CD8-positive, alpha-beta memory T cell (primary cell): ENCODE measurements around the gene MMP2. TPM values are rescaled to one million over a fixed set of nuclear protein-coding genes. Genes with fewer than 3 reads are reported as not detected.

Experiments used
- CTCF ChIA-PET: fragments of 350-600 bp; sonication (Branson Sonifier 250); formaldehyde crosslinking; loops from one replicate; lab custom pipeline; 2021; ENCODE audit warnings: antibody characterized with exemption; lab: Charles Lee
- POLR2A ChIA-PET: fragments of 350-600 bp; sonication (Branson Sonifier 250); formaldehyde crosslinking; loops from one replicate; lab custom pipeline; 2021; ENCODE audit warnings: antibody characterized with exemption; lab: Charles Lee
- DNase-seq, 5 donors: peaks; one replicate each; pipeline versions ENCODE4 v3.0.0 to v3.0.0-alpha.2; 2020 to 2022; ENCODE audit warnings: mixed read lengths in 1 of 5
- H3K27ac ChIP-seq: one replicate; pipeline ENCODE4 v1.7.0; 2013; ENCODE audit warnings: low read depth, mild to moderate bottlenecking, low read length, moderate library complexity
- H3K27me3 ChIP-seq: 2 replicates; pipeline ENCODE4 v1.7.0; 2013; ENCODE audit warnings: low read length, mild to moderate bottlenecking; ENCODE audit not compliant: insufficient read depth, poor library complexity, severe bottlenecking
- H3K36me3 ChIP-seq: 2 replicates; pipeline ENCODE4 v1.7.0; 2013; ENCODE audit warnings: mild to moderate bottlenecking, low read length, moderate library complexity; ENCODE audit not compliant: insufficient read depth
- H3K4me1 ChIP-seq: 2 replicates; pipeline ENCODE4 v1.7.0; 2013; ENCODE audit warnings: mild to moderate bottlenecking, low read length, moderate library complexity; ENCODE audit not compliant: insufficient read depth
- H3K4me3 ChIP-seq: 2 replicates; pipeline ENCODE4 v1.7.0; 2013; ENCODE audit warnings: mild to moderate bottlenecking, low read length
- H3K9me3 ChIP-seq: 2 replicates; pipeline ENCODE4 v1.7.0; 2013; ENCODE audit warnings: mild to moderate bottlenecking, low read length
- H3K27ac Mint-ChIP-seq, 8 donors: one replicate each; pipeline ENCODE4 v1.8.0; 2020 to 2021; ENCODE audit warnings: mixed read lengths in 8 of 8, mild to moderate bottlenecking in 6 of 8, inconsistent platforms in 3 of 8, moderate library complexity in 3 of 8
- H3K27me3 Mint-ChIP-seq, 2 donors: one replicate each; pipeline ENCODE4 v1.8.0; 2020 to 2021; ENCODE audit warnings: mixed read lengths in 2 of 2, mild to moderate bottlenecking in 1 of 2, moderate library complexity in 1 of 2
- H3K36me3 Mint-ChIP-seq, 3 donors: one replicate each; pipeline ENCODE4 v1.8.0; 2020 to 2021; ENCODE audit warnings: mixed read lengths in 3 of 3, inconsistent platforms in 1 of 3, mild to moderate bottlenecking in 1 of 3
- H3K4me1 Mint-ChIP-seq, 3 donors: one replicate each; pipeline ENCODE4 v1.8.0; 2020 to 2021; ENCODE audit warnings: mixed read lengths in 3 of 3, inconsistent platforms in 1 of 3, mild to moderate bottlenecking in 1 of 3
- H3K4me3 Mint-ChIP-seq, 7 donors: one replicate each; pipeline ENCODE4 v1.8.0; 2020 to 2021; ENCODE audit warnings: mixed read lengths in 7 of 7, mild to moderate bottlenecking in 6 of 7, moderate library complexity in 4 of 7, inconsistent platforms in 2 of 7
- H3K9me3 Mint-ChIP-seq, 5 donors: one replicate each; pipeline ENCODE4 v1.8.0; 2020 to 2022; ENCODE audit warnings: mixed read lengths in 5 of 5, mild to moderate bottlenecking in 3 of 5, moderate library complexity in 2 of 5, inconsistent platforms in 1 of 5
- polyA plus RNA-seq: library from polyadenylated mRNA; unstranded; fragments of 300-500 nt; fragmentation: Illumina TruSeq; gene quantifications from one replicate; pipeline ENCODE4 v1.2.3, GENCODE V29; 2021
- total RNA-seq, 2 experiments: library from RNA; stranded (reverse); gene quantifications; one replicate each; pipeline ENCODE4 v1.2.3, GENCODE V29; 2021

The MMP2 gene
- total and polyA plus RNA-seq, 3 experiments from 2014 or later = not detected

DNA sequence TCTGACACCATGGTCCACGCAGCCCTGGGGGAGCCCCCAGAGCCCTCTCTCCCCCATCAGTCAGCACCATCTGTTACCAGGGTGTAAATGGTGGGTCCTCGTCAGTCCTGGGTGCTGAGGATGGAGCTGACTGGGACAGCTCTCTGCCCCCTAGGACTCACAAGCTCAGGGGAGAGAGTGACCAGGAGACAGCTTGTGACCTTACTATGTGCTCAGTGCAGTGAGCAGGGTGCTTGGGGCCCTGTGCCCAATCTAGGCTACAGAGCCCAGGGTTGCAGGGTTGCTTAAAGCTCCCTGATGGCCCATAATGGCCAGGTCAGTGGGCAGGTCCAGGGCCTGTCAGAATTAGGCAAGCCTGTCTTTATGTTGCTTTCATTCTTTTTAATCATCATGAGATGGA, 11.3 kb downstream of the MMP2 start:
- Mint-ChIP-seq H3K9me3 (peaks cover 0 to 3% (median 0%) of the 10 kb centered on the region in 5 donors), H3K36me3 (no peaks in the 10 kb centered on the region), H3K4me3 (no peak overlapping the region), H3K27me3 (peaks cover 0 to 6% of the 10 kb centered on the region in 2 donors), H3K27ac (no peak overlapping the region), H3K4me1 (no peaks in the 10 kb centered on the region)
- no peaks in the 10 kb centered on the region for H3K4me1 ChIP-seq
- CTCF ChIA-PET = no interaction called here
- H3K27ac ChIP-seq = no peak overlapping the region
- no peak for DNase-seq
- H3K9me3 ChIP-seq = no peaks in the 10 kb centered on the region
- H3K27me3 ChIP-seq = no peaks in the 10 kb centered on the region
- H3K4me3 ChIP-seq = no peak overlapping the region
- no peaks in the 10 kb centered on the region for H3K36me3 ChIP-seq
- POLR2A ChIA-PET = no interaction called here

DNA sequence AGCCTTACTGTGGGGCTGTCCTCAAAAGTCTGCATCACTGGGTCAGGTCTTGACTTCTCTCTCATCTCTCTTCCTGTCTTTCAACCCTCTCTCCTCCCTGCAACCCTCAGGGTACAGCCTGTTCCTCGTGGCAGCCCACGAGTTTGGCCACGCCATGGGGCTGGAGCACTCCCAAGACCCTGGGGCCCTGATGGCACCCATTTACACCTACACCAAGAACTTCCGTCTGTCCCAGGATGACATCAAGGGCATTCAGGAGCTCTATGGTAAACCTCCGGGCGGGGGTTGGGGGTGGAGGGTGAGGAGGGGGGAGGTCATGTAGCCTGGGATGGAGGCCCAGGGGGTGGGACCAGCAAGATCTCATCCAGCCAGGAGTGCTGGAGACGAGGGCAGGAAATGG, 12.7 kb downstream of the MMP2 start:
- CTCF ChIA-PET = no interaction called here
- H3K4me3 Mint-ChIP-seq = no peak overlapping the region

GRCh38 chr16:55492756-55493380, 13.9 kb downstream of the MMP2 start:
- Mint-ChIP-seq H3K4me1 (no peaks in the 10 kb centered on the region), H3K27ac (no peak overlapping the region), H3K36me3 (no peaks in the 10 kb centered on the region), H3K4me3 (no peak overlapping the region), H3K9me3 (peaks cover 0 to 3% (median 0%) of the 10 kb centered on the region in 5 donors), H3K27me3 (peaks cover 10 to 12% of the 10 kb centered on the region in 2 donors)
- Histone ChIP-seq H3K4me1 (no peaks in the 10 kb centered on the region), H3K27ac (no peak overlapping the region), H3K36me3 (no peaks in the 10 kb centered on the region), H3K27me3 (no peaks in the 10 kb centered on the region), H3K9me3 (no peaks in the 10 kb centered on the region), H3K4me3 (no peak overlapping the region)
- ChIA-PET CTCF (no interaction called here), POLR2A (no interaction called here)
- DNase-seq = no peak

More for the DNA sequence above, 12.7 kb downstream of the MMP2 start:
- Histone ChIP-seq H3K4me3 (no peak overlapping the region), H3K9me3 (no peaks in the 10 kb centered on the region), H3K4me1 (no peaks in the 10 kb centered on the region), H3K27ac (no peak overlapping the region), H3K27me3 (no peaks in the 10 kb centered on the region), H3K36me3 (no peaks in the 10 kb centered on the region)
- POLR2A ChIA-PET = no interaction called here
- DNase-seq = no peak
- H3K4me1 Mint-ChIP-seq = no peaks in the 10 kb centered on the region
- H3K27me3 Mint-ChIP-seq = peaks cover 7 to 9% of the 10 kb centered on the region in 2 donors
- H3K36me3 Mint-ChIP-seq = no peaks in the 10 kb centered on the region
- H3K27ac Mint-ChIP-seq = no peak overlapping the region
- peaks cover 0 to 3% (median 0%) of the 10 kb centered on the region in 5 donors for H3K9me3 Mint-ChIP-seq

DNA sequence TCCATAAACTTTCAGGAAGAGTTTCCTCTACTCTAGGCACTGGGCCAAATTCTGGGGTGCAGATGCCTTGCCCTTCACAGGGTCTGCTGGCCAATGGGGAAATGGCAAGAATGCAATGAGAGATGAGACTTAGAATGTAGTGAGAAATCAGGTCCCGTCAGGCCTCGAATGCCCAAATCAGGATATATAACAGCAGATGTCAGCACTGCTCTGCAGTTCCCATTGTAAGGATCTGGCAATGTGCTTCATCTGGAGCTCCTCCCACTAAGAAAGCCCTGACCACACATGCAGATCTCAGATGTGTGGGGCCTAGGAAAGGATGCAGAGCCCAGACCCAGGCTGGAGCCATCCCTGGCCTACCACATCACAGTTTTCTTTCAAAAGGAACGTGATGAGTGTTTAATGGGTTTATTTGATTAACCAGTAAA, 16.0 kb downstream of the MMP2 start:
- H3K4me1 ChIP-seq = no peaks in the 10 kb centered on the region
- POLR2A ChIA-PET = no interaction called here
- DNase-seq = no peak

DNA sequence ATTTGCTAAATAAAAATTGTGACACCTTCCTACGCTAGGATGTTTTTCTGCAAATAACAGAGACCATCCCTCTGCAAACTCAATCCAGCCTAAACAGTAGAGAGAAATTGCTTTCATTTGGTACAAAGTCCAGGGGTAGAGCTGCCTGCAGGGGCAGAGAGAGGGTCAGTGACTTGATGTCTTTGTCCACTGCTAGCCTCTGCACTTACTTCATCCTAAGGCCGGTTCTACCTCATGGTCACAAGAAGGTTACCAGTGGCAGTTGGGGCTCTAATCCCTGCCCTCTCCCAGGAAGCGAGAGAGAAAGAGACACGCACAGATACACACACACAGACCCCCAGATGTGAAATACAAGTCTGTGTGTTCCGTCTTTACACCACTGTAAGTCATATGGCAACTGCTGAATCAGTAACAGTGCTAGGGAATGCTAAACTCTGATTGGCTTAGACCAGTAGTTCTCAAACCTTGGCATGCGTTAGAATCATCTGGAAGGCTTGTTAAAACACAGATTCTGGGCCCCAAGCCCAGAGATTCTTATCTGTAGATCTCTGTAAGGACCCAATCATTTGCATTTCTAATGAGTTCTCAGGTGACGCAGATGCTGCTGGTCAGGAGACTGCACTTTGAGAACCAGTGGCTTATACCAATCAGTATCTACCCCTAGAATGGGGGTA, 16.8 kb downstream of the MMP2 start:
- ChIA-PET POLR2A (no interaction called here), CTCF (no interaction called here)

More for the DNA sequence above, 16.0 kb downstream of the MMP2 start:
- Mint-ChIP-seq H3K9me3 (no peaks in the 10 kb centered on the region), H3K27ac (no peak overlapping the region), H3K4me3 (no peak overlapping the region), H3K36me3 (no peaks in the 10 kb centered on the region), H3K27me3 (peaks cover 12 to 14% of the 10 kb centered on the region in 2 donors), H3K4me1 (peaks cover 0 to 1% (median 0%) of the 10 kb centered on the region in 3 donors)
- H3K36me3 ChIP-seq = no peaks in the 10 kb centered on the region
- H3K4me3 ChIP-seq = no peak overlapping the region
- H3K9me3 ChIP-seq = no peaks in the 10 kb centered on the region
- H3K27me3 ChIP-seq = no peaks in the 10 kb centered on the region
- H3K27ac ChIP-seq = no peak overlapping the region
- CTCF ChIA-PET = no interaction called here

DNA sequence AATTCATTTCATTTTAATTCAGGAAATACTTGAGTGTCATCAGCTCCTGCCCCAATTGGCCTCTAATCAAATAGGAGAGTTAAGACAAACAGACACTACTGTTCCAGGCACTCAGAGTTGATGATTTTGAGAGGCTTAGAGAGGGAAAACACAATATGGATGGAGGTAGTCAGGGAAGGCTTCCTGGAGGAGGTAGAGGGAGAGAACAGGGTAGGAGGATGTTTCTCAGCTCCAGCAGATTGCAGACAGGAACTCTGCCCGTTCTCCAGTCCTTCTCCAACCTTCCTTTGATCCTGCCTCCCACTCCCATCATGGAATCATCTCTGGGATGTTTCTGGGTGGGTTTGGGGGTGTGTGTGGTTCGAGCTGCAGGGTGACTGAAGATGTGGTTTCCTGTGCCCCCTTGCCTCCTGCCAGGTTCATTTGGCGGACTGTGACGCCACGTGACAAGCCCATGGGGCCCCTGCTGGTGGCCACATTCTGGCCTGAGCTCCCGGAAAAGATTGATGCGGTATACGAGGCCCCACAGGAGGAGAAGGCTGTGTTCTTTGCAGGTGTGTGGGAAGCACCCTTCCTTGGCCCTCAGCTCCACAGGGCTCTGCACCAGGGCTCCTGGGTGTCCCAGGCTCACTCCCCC, 17.6 kb downstream of the MMP2 start:
- H3K4me3 Mint-ChIP-seq = no peak overlapping the region
- H3K36me3 Mint-ChIP-seq = no peaks in the 10 kb centered on the region
- no peaks in the 10 kb centered on the region for H3K9me3 ChIP-seq
- DNase-seq = no peak
- no peaks in the 10 kb centered on the region for H3K9me3 Mint-ChIP-seq
- H3K4me3 ChIP-seq = no peak overlapping the region
- H3K36me3 ChIP-seq = no peaks in the 10 kb centered on the region
- ChIA-PET POLR2A (no interaction called here), CTCF (no interaction called here)
- no peak overlapping the region for H3K27ac ChIP-seq
- H3K27me3 Mint-ChIP-seq = peaks cover 12 to 18% of the 10 kb centered on the region in 2 donors
- H3K27me3 ChIP-seq = no peaks in the 10 kb centered on the region
- H3K4me1 Mint-ChIP-seq = peaks cover 0 to 4% (median 0%) of the 10 kb centered on the region in 3 donors
- no peak overlapping the region for H3K27ac Mint-ChIP-seq
- H3K4me1 ChIP-seq = no peaks in the 10 kb centered on the region

More for the DNA sequence above, 16.8 kb downstream of the MMP2 start:
- no peaks in the 10 kb centered on the region for H3K36me3 ChIP-seq
- H3K27me3 Mint-ChIP-seq = peaks cover 10 to 14% of the 10 kb centered on the region in 2 donors
- no peak overlapping the region for H3K27ac ChIP-seq
- no peaks in the 10 kb centered on the region for H3K9me3 Mint-ChIP-seq
- no peaks in the 10 kb centered on the region for H3K27me3 ChIP-seq
- H3K4me1 Mint-ChIP-seq = peaks cover 0 to 4% (median 0%) of the 10 kb centered on the region in 3 donors
- no peak overlapping the region for H3K27ac Mint-ChIP-seq
- H3K4me1 ChIP-seq = no peaks in the 10 kb centered on the region
- no peaks in the 10 kb centered on the region for H3K36me3 Mint-ChIP-seq
- no peaks in the 10 kb centered on the region for H3K9me3 ChIP-seq
- H3K4me3 Mint-ChIP-seq = no peak overlapping the region
- no peak overlapping the region for H3K4me3 ChIP-seq
- no peak for DNase-seq

GRCh38 chr16:55497558-55497957, 18.6 kb downstream of the MMP2 start:
- H3K4me1 ChIP-seq = no peaks in the 10 kb centered on the region
- H3K36me3 Mint-ChIP-seq = no peaks in the 10 kb centered on the region
- no peaks in the 10 kb centered on the region for H3K9me3 Mint-ChIP-seq
- no peak overlapping the region for H3K27ac ChIP-seq
- ChIA-PET POLR2A (no interaction called here), CTCF (no interaction called here)
- peaks cover 0 to 4% (median 0%) of the 10 kb centered on the region in 3 donors for H3K4me1 Mint-ChIP-seq
- DNase-seq = no peak
- no peak overlapping the region for H3K27ac Mint-ChIP-seq
- H3K27me3 ChIP-seq = no peaks in the 10 kb centered on the region
- no peak overlapping the region for H3K4me3 Mint-ChIP-seq
- H3K27me3 Mint-ChIP-seq = peaks cover 12 to 18% of the 10 kb centered on the region in 2 donors
- H3K4me3 ChIP-seq = no peak overlapping the region
- H3K9me3 ChIP-seq = no peaks in the 10 kb centered on the region
- H3K36me3 ChIP-seq = no peaks in the 10 kb centered on the region

GRCh38 chr16:55498101-55498500, 19.1 kb downstream of the MMP2 start:
- no peak overlapping the region for H3K27ac ChIP-seq
- no peak overlapping the region for H3K27ac Mint-ChIP-seq
- no peak overlapping the region for H3K4me3 Mint-ChIP-seq
- H3K4me1 ChIP-seq = no peaks in the 10 kb centered on the region
- no peaks in the 10 kb centered on the region for H3K36me3 Mint-ChIP-seq
- DNase-seq = no peak
- no peak overlapping the region for H3K4me3 ChIP-seq
- H3K4me1 Mint-ChIP-seq = peaks cover 0 to 4% (median 0%) of the 10 kb centered on the region in 3 donors
- no peaks in the 10 kb centered on the region for H3K36me3 ChIP-seq
- ChIA-PET CTCF (no interaction called here), POLR2A (no interaction called here)
- no peaks in the 10 kb centered on the region for H3K27me3 ChIP-seq
- no peaks in the 10 kb centered on the region for H3K9me3 Mint-ChIP-seq
- peaks cover 12 to 18% of the 10 kb centered on the region in 2 donors for H3K27me3 Mint-ChIP-seq
- H3K9me3 ChIP-seq = no peaks in the 10 kb centered on the region
